Measurements from ENCODE around the gene FCN1.

The FCN1 gene

GRCh38 chr9:134922932-134923240 lies 5.2 kb upstream of the FCN1 start:
- no peak overlapping the region for H3K9ac ChIP-seq (ENCODE audit: low read length)
- no peak overlapping the region for H3K4me3 ChIP-seq (ENCODE audit: low read depth, low read length)
- no peak overlapping the region for H3K27ac ChIP-seq (ENCODE audit: low read depth, low read length)
- H3K27me3 ChIP-seq (ENCODE audit: control insufficient read depth, insufficient read depth, low read length) = no peaks in the 10 kb centered on the region
- 0 out of 2 replicates have a peak, but pooled peaks cover 3% of the 10 kb centered on the region for H3K9me3 ChIP-seq (ENCODE audit: control insufficient read depth, insufficient read depth, low read depth, low read length)
- no peaks in the 10 kb centered on the region for H3K4me1 ChIP-seq (ENCODE audit: control insufficient read depth, insufficient read depth, low read length)
- no peaks in the 10 kb centered on the region for H3K36me3 ChIP-seq (ENCODE audit: control insufficient read depth, insufficient read depth, low read length)

GRCh38 chr9:134922066-134922931 lies 4.6 kb upstream of the FCN1 start:
- Histone ChIP-seq H3K9ac (ENCODE audit: low read length) (no peak overlapping the region), H3K4me3 (ENCODE audit: low read depth, low read length) (no peak overlapping the region), H3K27ac (ENCODE audit: low read depth, low read length) (no peak overlapping the region), H3K27me3 (ENCODE audit: control insufficient read depth, insufficient read depth, low read length) (no peaks in the 10 kb centered on the region), H3K36me3 (ENCODE audit: control insufficient read depth, insufficient read depth, low read length) (no peaks in the 10 kb centered on the region), H3K4me1 (ENCODE audit: control insufficient read depth, insufficient read depth, low read length) (no peaks in the 10 kb centered on the region), H3K9me3 (ENCODE audit: control insufficient read depth, insufficient read depth, low read depth, low read length) (0 out of 2 replicates have a peak, but pooled peaks cover 3% of the 10 kb centered on the region)

GRCh38 chr9:134919303-134919702 lies 1.6 kb upstream of the FCN1 start:
- Histone ChIP-seq H3K4me3 (ENCODE audit: low read depth, low read length) (no peak overlapping the region), H3K9ac (ENCODE audit: low read length) (no peak overlapping the region), H3K4me1 (ENCODE audit: control insufficient read depth, insufficient read depth, low read length) (no peaks in the 10 kb centered on the region), H3K9me3 (ENCODE audit: control insufficient read depth, insufficient read depth, low read depth, low read length) (0 out of 2 replicates have a peak, but pooled peaks cover 3% of the 10 kb centered on the region), H3K27me3 (ENCODE audit: control insufficient read depth, insufficient read depth, low read length) (no peaks in the 10 kb centered on the region), H3K27ac (ENCODE audit: low read depth, low read length) (no peak overlapping the region), H3K36me3 (ENCODE audit: control insufficient read depth, insufficient read depth, low read length) (no peaks in the 10 kb centered on the region)

GRCh38 chr9:134918646-134919045 lies 934 bp upstream of the FCN1 start:
- Histone ChIP-seq H3K9me3 (ENCODE audit: control insufficient read depth, insufficient read depth, low read depth, low read length) (0 out of 2 replicates have a peak, but pooled peaks cover 3% of the 10 kb centered on the region), H3K4me3 (ENCODE audit: low read depth, low read length) (no peak overlapping the region), H3K4me1 (ENCODE audit: control insufficient read depth, insufficient read depth, low read length) (no peaks in the 10 kb centered on the region), H3K36me3 (ENCODE audit: control insufficient read depth, insufficient read depth, low read length) (no peaks in the 10 kb centered on the region), H3K27ac (ENCODE audit: low read depth, low read length) (no peak overlapping the region), H3K9ac (ENCODE audit: low read length) (no peak overlapping the region), H3K27me3 (ENCODE audit: control insufficient read depth, insufficient read depth, low read length) (no peaks in the 10 kb centered on the region)

- Histone ChIP-seq H3K4me1 (ENCODE audit: control insufficient read depth, insufficient read depth, low read length) (no peaks in the 10 kb centered on the region), H3K9me3 (ENCODE audit: control insufficient read depth, insufficient read depth, low read depth, low read length) (0 out of 2 replicates have a peak, but pooled peaks cover 3% of the 10 kb centered on the region), H3K27me3 (ENCODE audit: control insufficient read depth, insufficient read depth, low read length) (no peaks in the 10 kb centered on the region), H3K27ac (ENCODE audit: low read depth, low read length) (no peak overlapping the region), H3K9ac (ENCODE audit: low read length) (no peak overlapping the region), H3K36me3 (ENCODE audit: control insufficient read depth, insufficient read depth, low read length) (no peaks in the 10 kb centered on the region), H3K4me3 (ENCODE audit: low read depth, low read length) (no peak overlapping the region)
Measured at GRCh38 chr9:134916161-134916665, 1.5 kb downstream of the FCN1 start.

- Histone ChIP-seq H3K4me1 (ENCODE audit: control insufficient read depth, insufficient read depth, low read length) (no peaks in the 10 kb centered on the region), H3K27ac (ENCODE audit: low read depth, low read length) (no peak overlapping the region), H3K27me3 (ENCODE audit: control insufficient read depth, insufficient read depth, low read length) (no peaks in the 10 kb centered on the region), H3K9me3 (ENCODE audit: control insufficient read depth, insufficient read depth, low read depth, low read length) (0 out of 2 replicates have a peak, but pooled peaks cover 3% of the 10 kb centered on the region), H3K9ac (ENCODE audit: low read length) (no peak overlapping the region), H3K4me3 (ENCODE audit: low read depth, low read length) (no peak overlapping the region), H3K36me3 (ENCODE audit: control insufficient read depth, insufficient read depth, low read length) (no peaks in the 10 kb centered on the region)
Measured at GRCh38 chr9:134915046-134915985, 2.4 kb downstream of the FCN1 start.

GRCh38 chr9:134914501-134914834 lies 3.2 kb downstream of the FCN1 start:
- Histone ChIP-seq H3K4me1 (ENCODE audit: control insufficient read depth, insufficient read depth, low read length) (no peaks in the 10 kb centered on the region), H3K27ac (ENCODE audit: low read depth, low read length) (no peak overlapping the region), H3K9me3 (ENCODE audit: control insufficient read depth, insufficient read depth, low read depth, low read length) (0 out of 2 replicates have a peak, but pooled peaks cover 3% of the 10 kb centered on the region), H3K4me3 (ENCODE audit: low read depth, low read length) (no peak overlapping the region), H3K36me3 (ENCODE audit: control insufficient read depth, insufficient read depth, low read length) (no peaks in the 10 kb centered on the region), H3K27me3 (ENCODE audit: control insufficient read depth, insufficient read depth, low read length) (no peaks in the 10 kb centered on the region), H3K9ac (ENCODE audit: low read length) (no peak overlapping the region)

GRCh38 chr9:134913713-134914500 lies 3.8 kb downstream of the FCN1 start:
- H3K36me3 ChIP-seq (ENCODE audit: control insufficient read depth, insufficient read depth, low read length) = no peaks in the 10 kb centered on the region
- H3K27ac ChIP-seq (ENCODE audit: low read depth, low read length) = no peak overlapping the region
- no peaks in the 10 kb centered on the region for H3K27me3 ChIP-seq (ENCODE audit: control insufficient read depth, insufficient read depth, low read length)
- H3K9ac ChIP-seq (ENCODE audit: low read length) = no peak overlapping the region
- H3K4me1 ChIP-seq (ENCODE audit: control insufficient read depth, insufficient read depth, low read length) = no peaks in the 10 kb centered on the region
- no peaks in the 10 kb centered on the region for H3K9me3 ChIP-seq (ENCODE audit: control insufficient read depth, insufficient read depth, low read depth, low read length)
- no peak overlapping the region for H3K4me3 ChIP-seq (ENCODE audit: low read depth, low read length)

- H3K27ac ChIP-seq (ENCODE audit: low read depth, low read length) = no peak overlapping the region
- no peaks in the 10 kb centered on the region for H3K36me3 ChIP-seq (ENCODE audit: control insufficient read depth, insufficient read depth, low read length)
- H3K9me3 ChIP-seq (ENCODE audit: control insufficient read depth, insufficient read depth, low read depth, low read length) = no peaks in the 10 kb centered on the region
- H3K4me1 ChIP-seq (ENCODE audit: control insufficient read depth, insufficient read depth, low read length) = no peaks in the 10 kb centered on the region
- no peak overlapping the region for H3K9ac ChIP-seq (ENCODE audit: low read length)
- no peaks in the 10 kb centered on the region for H3K27me3 ChIP-seq (ENCODE audit: control insufficient read depth, insufficient read depth, low read length)
- no peak overlapping the region for H3K4me3 ChIP-seq (ENCODE audit: low read depth, low read length)
Measured at GRCh38 chr9:134913041-134913712, 4.5 kb downstream of the FCN1 start.

- H3K27me3 ChIP-seq (ENCODE audit: control insufficient read depth, insufficient read depth, low read length) = no peaks in the 10 kb centered on the region
- H3K9ac ChIP-seq (ENCODE audit: low read length) = no peak overlapping the region
- no peak overlapping the region for H3K27ac ChIP-seq (ENCODE audit: low read depth, low read length)
- H3K9me3 ChIP-seq (ENCODE audit: control insufficient read depth, insufficient read depth, low read depth, low read length) = no peaks in the 10 kb centered on the region
- H3K36me3 ChIP-seq (ENCODE audit: control insufficient read depth, insufficient read depth, low read length) = no peaks in the 10 kb centered on the region
- H3K4me1 ChIP-seq (ENCODE audit: control insufficient read depth, insufficient read depth, low read length) = no peaks in the 10 kb centered on the region
- H3K4me3 ChIP-seq (ENCODE audit: low read depth, low read length) = no peak overlapping the region
Measured at GRCh38 chr9:134912126-134912840, 5.4 kb downstream of the FCN1 start.
